Testis (tissue), 3 donors: ENCODE measurements around the gene GDPD1. TPM values are rescaled to one million over a fixed set of nuclear protein-coding genes. Genes with fewer than 3 reads are reported as not detected.
"Not testable (repeated sequence)": the region's sequence is repeated elsewhere in the genome, so short reads cannot be mapped to it uniquely, and the experiment has no call there.

Source experiments
- DNase-seq: peaks from one replicate; pipeline ENCODE4 v3.0.0-alpha.2; 2019
- H3K27ac ChIP-seq, 2 donors: fragments of 200-600 bp; sonication (generic); one replicate each; pipeline ENCODE4 v1.5.1; 2019
- H3K27me3 ChIP-seq: fragments of 200-600 bp; sonication (generic); one replicate; pipeline ENCODE4 v1.5.1; 2019
- H3K36me3 ChIP-seq: fragments of 200-600 bp; sonication (generic); one replicate; pipeline ENCODE4 v1.5.1; 2017; ENCODE audit warnings: low read depth; ENCODE audit errors: missing control alignments
- H3K4me1 ChIP-seq: fragments of 200-600 bp; sonication (generic); one replicate; pipeline ENCODE4 v1.5.1; 2019
- H3K4me3 ChIP-seq, 2 donors: fragments of 200-600 bp; sonication (generic); one replicate each; pipeline ENCODE4 v1.5.1; 2017 to 2019
- H3K9me3 ChIP-seq: fragments of 200-600 bp; sonication (generic); one replicate; pipeline ENCODE4 v1.5.1; 2017
- CTCF ChIP-seq, 3 experiments: fragments of 450-650 bp in 2 of 3; fragments of 200-600 bp in 1 of 3; sonication (generic) in 1 of 3; IDR thresholded peaks; one replicate each; pipeline ENCODE4 v1.5.1; 2016 to 2019; ENCODE audit warnings: antibody characterized with exemption in 3 of 3, mild to moderate bottlenecking in 2 of 3, moderate library complexity in 1 of 3
- POLR2A ChIP-seq: fragments of 450-650 bp; IDR thresholded peaks from one replicate; pipeline ENCODE4 v1.6.1; 2017; ENCODE audit warnings: antibody characterized with exemption, mild to moderate bottlenecking, moderate library complexity
- WGBS, 2 donors: methylation state at CpG; one replicate each; pipeline ENCODE4 v1.1.5; 2018; 5-methylcytosine and 5-hydroxymethylcytosine counted together
- intact Hi-C: fragments of 100-400 bp; cut with DNase I; formaldehyde crosslinking; loops from one replicate; pipeline ENCODE4 v1.15.1; 2023; ENCODE audit warnings: low total_unique reads
- polyA plus RNA-seq: library from polyadenylated mRNA; stranded (reverse); fragments of 350-450 nt; fragmentation: Illumina TruSeq; extraction: RNeasy Lipid Tissue Mini Kit (QIAGEN cat#74804); gene quantifications from one replicate; pipeline ENCODE4 v1.2.3, GENCODE V29; 2014; ENCODE audit warnings: low read depth, low replicate concordance; ENCODE audit not compliant: insufficient read depth
- total RNA-seq, 2 donors: library from RNA; depleted of rRNA; stranded (reverse); fragments of >200 nt; gene quantifications; one replicate each; pipeline ENCODE4 v1.2.3, GENCODE V29; 2016

The GDPD1 gene
- total and polyA plus RNA-seq, 3 donors from 2014 or later: 9.6 to 27.7 (median 11.7) TPM

- DNase-seq: no peak
- Histone ChIP-seq H3K27me3 (no peaks in the 10 kb centered on the region), H3K4me3 (no peak overlapping the region), H3K4me1 (peaks cover 3% of the 10 kb centered on the region), H3K27ac (no peak overlapping the region), H3K9me3 (no peaks in the 10 kb centered on the region), H3K36me3 (no peaks in the 10 kb centered on the region)
- TF ChIP-seq POLR2A (no peak), CTCF (IDR thresholded peaks at IDR 0.05) (no peak)
- 92 to 98% methylated on average over 2 of the region's 2 CpGs for WGBS, 2 donors
- intact Hi-C loops: no loop called here
Measured at GRCh38 chr17:59299400-59300092, 79.2 kb downstream of the GDPD1 start.

GRCh38 chr17:59300941-59301340 lies 80.6 kb downstream of the GDPD1 start:
- Histone ChIP-seq H3K9me3 (no peaks in the 10 kb centered on the region), H3K4me3 (no peak overlapping the region), H3K4me1 (peaks cover 3% of the 10 kb centered on the region), H3K36me3 (no peaks in the 10 kb centered on the region), H3K27ac (no peak overlapping the region), H3K27me3 (no peaks in the 10 kb centered on the region)
- no peak for TF ChIP-seq POLR2A
- TF ChIP-seq CTCF (IDR thresholded peaks at IDR 0.05): no peak
- WGBS, 2 donors: 83 to 86% methylated on average over 5 of the region's 5 CpGs
- intact Hi-C loops: no loop called here
- no peak for DNase-seq

- TF ChIP-seq POLR2A: no peak
- no peak for TF ChIP-seq CTCF (IDR thresholded peaks at IDR 0.05)
- Histone ChIP-seq H3K9me3 (no peaks in the 10 kb centered on the region), H3K4me3 (no peak overlapping the region), H3K27ac (no peak overlapping the region), H3K27me3 (no peaks in the 10 kb centered on the region), H3K4me1 (no peaks in the 10 kb centered on the region), H3K36me3 (no peaks in the 10 kb centered on the region)
- intact Hi-C loops: no loop called here
- DNase-seq: no peak
- 85 to 91% methylated on average over 2 of the region's 2 CpGs for WGBS, 2 donors
Measured at GRCh38 chr17:59304811-59305210, 84.5 kb downstream of the GDPD1 start.

- H3K4me1 ChIP-seq: no peaks in the 10 kb centered on the region
- 72 to 73% methylated on average over 6 of the region's 6 CpGs for WGBS, 2 donors
- TF ChIP-seq POLR2A (no peak), CTCF (IDR thresholded peaks at IDR 0.05) (no peak)
- no peak overlapping the region for H3K4me3 ChIP-seq
- H3K27me3 ChIP-seq: no peaks in the 10 kb centered on the region
- intact Hi-C loops: no loop called here
- H3K36me3 ChIP-seq: no peaks in the 10 kb centered on the region
- DNase-seq: no peak
- no peak overlapping the region for H3K27ac ChIP-seq
- H3K9me3 ChIP-seq: no peaks in the 10 kb centered on the region
Measured at GRCh38 chr17:59310263-59310920, 90.1 kb downstream of the GDPD1 start.

GRCh38 chr17:59311051-59311468 lies 90.7 kb downstream of the GDPD1 start:
- H3K27me3 ChIP-seq: no peaks in the 10 kb centered on the region
- no peaks in the 10 kb centered on the region for H3K36me3 ChIP-seq
- TF ChIP-seq POLR2A: no peak
- TF ChIP-seq CTCF (IDR thresholded peaks at IDR 0.05): peak; percentile 66 to 78 (median 70)
- WGBS, 2 donors: 25 to 33% methylated on average over 5 of the region's 5 CpGs
- H3K4me3 ChIP-seq: no peak overlapping the region
- H3K4me1 ChIP-seq: no peaks in the 10 kb centered on the region
- peak; percentile 59 for DNase-seq
- H3K27ac ChIP-seq: no peak overlapping the region
- intact Hi-C loops: no loop called here
- no peaks in the 10 kb centered on the region for H3K9me3 ChIP-seq

- H3K9me3 ChIP-seq, H3K4me1 ChIP-seq, H3K4me3 ChIP-seq, H3K36me3 ChIP-seq, intact Hi-C loops, H3K27ac ChIP-seq, DNase-seq, H3K27me3 ChIP-seq: not testable (repeated sequence)
- WGBS, 2 donors: 88 to 94% methylated on average over 7 of the region's 7 CpGs
Measured at GRCh38 chr17:59311521-59311920, 91.2 kb downstream of the GDPD1 start.
